WTC11 (cell line): Measurements from ENCODE around the gene USP7.
"Not testable (repeated sequence)": the region's sequence is repeated elsewhere in the genome, so short reads cannot be mapped to it uniquely, and the experiment has no call there.

Source experiments
- ETV6 ChIP-seq: sonication (generic); formaldehyde crosslinking; IDR thresholded peaks from 2 replicates; pipeline ENCODE4 v1.8.1; 2022; ENCODE audit warnings: mild to moderate bottlenecking, missing genetic modification reagents
- TF ChIP-seq, protein P1 (sequence below): fragments of 200-600 bp; IDR thresholded peaks from 2 replicates; pipeline ENCODE4 v1.8.0; 2022; ENCODE audit warnings: antibody characterized with exemption
- TF ChIP-seq, protein P2 (sequence below): sonication (generic); formaldehyde crosslinking; IDR thresholded peaks from 2 replicates; pipeline ENCODE4 v1.8.1; 2023; ENCODE audit warnings: mild to moderate bottlenecking, missing genetic modification reagents, moderate library complexity
- TF ChIP-seq, protein P3 (sequence below): sonication (generic); formaldehyde crosslinking; conservative IDR thresholded peaks from 2 replicates; pipeline ENCODE4 v1.8.1; 2022; ENCODE audit warnings: mild to moderate bottlenecking, missing genetic modification reagents

DNA sequence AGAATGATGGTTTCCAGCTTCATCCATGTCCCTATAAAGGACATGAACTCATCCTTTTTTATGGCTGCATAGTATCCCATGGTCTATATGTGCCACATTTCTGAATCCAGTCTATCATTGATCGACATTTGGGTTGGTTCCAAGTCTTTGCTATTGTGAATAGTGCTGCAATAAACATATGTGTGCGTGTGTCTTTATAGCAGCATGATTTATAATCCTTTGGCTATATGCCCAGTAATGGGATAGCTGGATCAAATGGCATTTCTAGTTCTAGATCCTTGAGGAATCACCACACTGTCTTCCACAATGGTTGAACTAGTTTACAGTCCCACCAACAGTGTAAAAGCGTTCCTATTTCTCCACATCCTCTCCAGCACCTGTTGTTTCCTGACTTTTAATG, 12.5 kb upstream of the USP7 start:
- TF ChIP-seq ETV6, result not testable (repeated sequence)
- TF ChIP-seq, protein P1, sequence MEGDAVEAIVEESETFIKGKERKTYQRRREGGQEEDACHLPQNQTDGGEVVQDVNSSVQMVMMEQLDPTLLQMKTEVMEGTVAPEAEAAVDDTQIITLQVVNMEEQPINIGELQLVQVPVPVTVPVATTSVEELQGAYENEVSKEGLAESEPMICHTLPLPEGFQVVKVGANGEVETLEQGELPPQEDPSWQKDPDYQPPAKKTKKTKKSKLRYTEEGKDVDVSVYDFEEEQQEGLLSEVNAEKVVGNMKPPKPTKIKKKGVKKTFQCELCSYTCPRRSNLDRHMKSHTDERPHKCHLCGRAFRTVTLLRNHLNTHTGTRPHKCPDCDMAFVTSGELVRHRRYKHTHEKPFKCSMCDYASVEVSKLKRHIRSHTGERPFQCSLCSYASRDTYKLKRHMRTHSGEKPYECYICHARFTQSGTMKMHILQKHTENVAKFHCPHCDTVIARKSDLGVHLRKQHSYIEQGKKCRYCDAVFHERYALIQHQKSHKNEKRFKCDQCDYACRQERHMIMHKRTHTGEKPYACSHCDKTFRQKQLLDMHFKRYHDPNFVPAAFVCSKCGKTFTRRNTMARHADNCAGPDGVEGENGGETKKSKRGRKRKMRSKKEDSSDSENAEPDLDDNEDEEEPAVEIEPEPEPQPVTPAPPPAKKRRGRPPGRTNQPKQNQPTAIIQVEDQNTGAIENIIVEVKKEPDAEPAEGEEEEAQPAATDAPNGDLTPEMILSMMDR, result not testable (repeated sequence)
- TF ChIP-seq, protein P2, sequence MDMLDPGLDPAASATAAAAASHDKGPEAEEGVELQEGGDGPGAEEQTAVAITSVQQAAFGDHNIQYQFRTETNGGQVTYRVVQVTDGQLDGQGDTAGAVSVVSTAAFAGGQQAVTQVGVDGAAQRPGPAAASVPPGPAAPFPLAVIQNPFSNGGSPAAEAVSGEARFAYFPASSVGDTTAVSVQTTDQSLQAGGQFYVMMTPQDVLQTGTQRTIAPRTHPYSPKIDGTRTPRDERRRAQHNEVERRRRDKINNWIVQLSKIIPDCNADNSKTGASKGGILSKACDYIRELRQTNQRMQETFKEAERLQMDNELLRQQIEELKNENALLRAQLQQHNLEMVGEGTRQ (CRISPR knock-in tag), result not testable (repeated sequence)
- TF ChIP-seq, protein P3, sequence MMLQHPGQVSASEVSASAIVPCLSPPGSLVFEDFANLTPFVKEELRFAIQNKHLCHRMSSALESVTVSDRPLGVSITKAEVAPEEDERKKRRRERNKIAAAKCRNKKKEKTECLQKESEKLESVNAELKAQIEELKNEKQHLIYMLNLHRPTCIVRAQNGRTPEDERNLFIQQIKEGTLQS (CRISPR knock-in tag), result not testable (repeated sequence)
